HepG2 (cell line): Measurements from ENCODE around the gene TNFRSF21. TPM values are rescaled to one million over a fixed set of nuclear protein-coding genes. Genes with fewer than 3 reads are reported as not detected.

Experiments
- MAFG ChIP-seq: sonication (generic); formaldehyde crosslinking; IDR thresholded peaks from 2 replicates; pipeline ENCODE4 v1.5.1; 2020; ENCODE audit warnings: mild to moderate bottlenecking, missing genetic modification reagents
- RFXANK ChIP-seq: IDR thresholded peaks from 2 replicates; pipeline ENCODE4 v1.6.1; 2016
- SCMH1 ChIP-seq: sonication (generic); formaldehyde crosslinking; IDR thresholded peaks from 2 replicates; pipeline ENCODE4 v1.9.0; 2021; ENCODE audit warnings: missing genetic modification reagents, mild to moderate bottlenecking, borderline replicate concordance
- U2AF1 ChIP-seq: fragments of 200-400 bp; formaldehyde crosslinking; optimal IDR thresholded peaks from 2 replicates; pipeline ENCODE3; 2017; ENCODE audit warnings: mild to moderate bottlenecking, low read depth, low read length
- ZNF547 ChIP-seq: sonication (generic); formaldehyde crosslinking; IDR thresholded peaks from 2 replicates; pipeline ENCODE4 v1.5.1; 2020; ENCODE audit warnings: mild to moderate bottlenecking, missing genetic modification reagents
- ZNF598 ChIP-seq: sonication (generic); formaldehyde crosslinking; IDR thresholded peaks from 2 replicates; pipeline ENCODE4 v1.5.1; 2020; ENCODE audit warnings: mild to moderate bottlenecking, missing genetic modification reagents, borderline replicate concordance
- polyA plus RNA-seq, 8 experiments: library from polyadenylated mRNA; depleted of rRNA in 3 of 8; stranded (reverse) in 7 of 8; unstranded in 1 of 8; fragments of >200 nt; fragmentation: Illumina TruSeq in 4 of 8; extraction: Trizol in 4 of 8; gene quantifications; 2 replicates each; pipeline versions ENCODE4 v1.2.1 to v1.2.3, GENCODE V29; 2011 to 2016; ENCODE audit warnings: low read depth in 4 of 8, missing spikeins in 1 of 8, mixed read lengths in 1 of 8; ENCODE audit not compliant: insufficient read depth in 1 of 8
- total RNA-seq, 5 experiments: library from RNA; depleted of rRNA; stranded (reverse); fragments of >200 nt; fragmentation: Illumina TruSeq; extraction: Trizol; gene quantifications; 2 replicates each; pipeline ENCODE4 v1.2.3, GENCODE V29; 2016; ENCODE audit warnings: low read depth in 1 of 5
- TF ChIP-seq, protein P1 (sequence below): sonication (generic); formaldehyde crosslinking; IDR thresholded peaks from 2 replicates; pipeline ENCODE4 v1.4.0; 2020; ENCODE audit warnings: mild to moderate bottlenecking, missing genetic modification reagents
- TF ChIP-seq, protein P2 (sequence below): sonication (generic); formaldehyde crosslinking; IDR thresholded peaks from 2 replicates; pipeline ENCODE4 v1.4.0; 2020; ENCODE audit warnings: missing genetic modification reagents, borderline replicate concordance
- TF ChIP-seq, protein P3 (sequence below): sonication (generic); formaldehyde crosslinking; conservative IDR thresholded peaks from 2 replicates; pipeline ENCODE4 v1.8.0; 2022; ENCODE audit warnings: missing genetic modification reagents
- TF ChIP-seq, protein P4 (sequence below): sonication (generic); formaldehyde crosslinking; IDR thresholded peaks from 2 replicates; pipeline ENCODE4 v1.8.0; 2022; ENCODE audit warnings: missing genetic modification reagents, mild to moderate bottlenecking, moderate library complexity, borderline replicate concordance
- TF ChIP-seq, protein P5 (sequence below): sonication (generic); formaldehyde crosslinking; IDR thresholded peaks from 2 replicates; pipeline ENCODE4 v1.5.0; 2020; ENCODE audit warnings: missing genetic modification reagents
- TF ChIP-seq, protein P6 (sequence below): sonication (generic); formaldehyde crosslinking; IDR thresholded peaks from 2 replicates; pipeline ENCODE4 v1.8.0; 2022; ENCODE audit warnings: missing genetic modification reagents, low read depth, mild to moderate bottlenecking, borderline replicate concordance

Gene TNFRSF21
- total and polyA plus RNA-seq, 2 of the 13 experiments (the other 11 are each of a cell fraction or from before 2014, with no cell fraction given) = 24.8 to 46.3 TPM

DNA sequence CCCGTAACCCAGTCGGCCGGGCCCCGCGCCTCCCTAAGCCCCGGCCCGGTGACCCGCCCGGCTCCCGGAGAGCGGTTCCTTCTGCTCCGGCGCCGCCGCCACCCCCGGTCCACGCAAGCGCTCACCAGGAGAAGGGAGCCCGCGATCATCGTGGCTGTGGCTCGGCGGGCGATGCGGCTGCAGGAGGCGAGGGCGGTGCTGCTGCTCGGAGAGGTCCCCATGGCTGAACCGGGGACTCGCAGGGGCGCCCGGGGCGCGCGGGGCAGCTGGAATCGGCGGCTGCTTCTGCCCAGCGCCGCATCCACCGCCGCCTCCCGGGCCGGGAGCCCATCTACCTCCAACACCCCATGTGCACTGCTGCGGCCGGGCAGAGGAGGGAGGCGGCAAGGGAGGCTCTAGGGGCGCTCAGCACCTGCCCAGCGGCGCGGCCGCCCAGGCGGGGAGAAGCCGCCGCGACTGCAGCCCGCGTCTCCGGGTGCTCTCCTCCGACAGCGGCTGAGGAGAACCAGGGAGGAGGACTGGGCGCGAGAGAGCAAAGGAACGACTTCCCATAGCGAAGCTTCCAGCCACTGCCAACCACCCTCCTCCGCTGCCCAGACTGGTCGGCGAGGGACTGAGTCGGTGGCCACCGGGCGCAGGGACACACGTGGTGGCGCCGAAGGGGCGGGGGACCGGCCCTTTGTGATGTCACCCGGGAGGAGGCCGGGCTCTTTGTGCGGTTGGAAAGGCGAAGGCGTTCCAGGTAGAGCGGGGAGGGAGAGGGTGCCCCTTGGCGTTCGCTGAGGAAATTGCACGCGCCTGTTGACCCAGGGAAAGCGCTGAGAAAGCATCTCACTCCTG, at the start of gene TNFRSF21 (continued):
- TF ChIP-seq, protein P1, sequence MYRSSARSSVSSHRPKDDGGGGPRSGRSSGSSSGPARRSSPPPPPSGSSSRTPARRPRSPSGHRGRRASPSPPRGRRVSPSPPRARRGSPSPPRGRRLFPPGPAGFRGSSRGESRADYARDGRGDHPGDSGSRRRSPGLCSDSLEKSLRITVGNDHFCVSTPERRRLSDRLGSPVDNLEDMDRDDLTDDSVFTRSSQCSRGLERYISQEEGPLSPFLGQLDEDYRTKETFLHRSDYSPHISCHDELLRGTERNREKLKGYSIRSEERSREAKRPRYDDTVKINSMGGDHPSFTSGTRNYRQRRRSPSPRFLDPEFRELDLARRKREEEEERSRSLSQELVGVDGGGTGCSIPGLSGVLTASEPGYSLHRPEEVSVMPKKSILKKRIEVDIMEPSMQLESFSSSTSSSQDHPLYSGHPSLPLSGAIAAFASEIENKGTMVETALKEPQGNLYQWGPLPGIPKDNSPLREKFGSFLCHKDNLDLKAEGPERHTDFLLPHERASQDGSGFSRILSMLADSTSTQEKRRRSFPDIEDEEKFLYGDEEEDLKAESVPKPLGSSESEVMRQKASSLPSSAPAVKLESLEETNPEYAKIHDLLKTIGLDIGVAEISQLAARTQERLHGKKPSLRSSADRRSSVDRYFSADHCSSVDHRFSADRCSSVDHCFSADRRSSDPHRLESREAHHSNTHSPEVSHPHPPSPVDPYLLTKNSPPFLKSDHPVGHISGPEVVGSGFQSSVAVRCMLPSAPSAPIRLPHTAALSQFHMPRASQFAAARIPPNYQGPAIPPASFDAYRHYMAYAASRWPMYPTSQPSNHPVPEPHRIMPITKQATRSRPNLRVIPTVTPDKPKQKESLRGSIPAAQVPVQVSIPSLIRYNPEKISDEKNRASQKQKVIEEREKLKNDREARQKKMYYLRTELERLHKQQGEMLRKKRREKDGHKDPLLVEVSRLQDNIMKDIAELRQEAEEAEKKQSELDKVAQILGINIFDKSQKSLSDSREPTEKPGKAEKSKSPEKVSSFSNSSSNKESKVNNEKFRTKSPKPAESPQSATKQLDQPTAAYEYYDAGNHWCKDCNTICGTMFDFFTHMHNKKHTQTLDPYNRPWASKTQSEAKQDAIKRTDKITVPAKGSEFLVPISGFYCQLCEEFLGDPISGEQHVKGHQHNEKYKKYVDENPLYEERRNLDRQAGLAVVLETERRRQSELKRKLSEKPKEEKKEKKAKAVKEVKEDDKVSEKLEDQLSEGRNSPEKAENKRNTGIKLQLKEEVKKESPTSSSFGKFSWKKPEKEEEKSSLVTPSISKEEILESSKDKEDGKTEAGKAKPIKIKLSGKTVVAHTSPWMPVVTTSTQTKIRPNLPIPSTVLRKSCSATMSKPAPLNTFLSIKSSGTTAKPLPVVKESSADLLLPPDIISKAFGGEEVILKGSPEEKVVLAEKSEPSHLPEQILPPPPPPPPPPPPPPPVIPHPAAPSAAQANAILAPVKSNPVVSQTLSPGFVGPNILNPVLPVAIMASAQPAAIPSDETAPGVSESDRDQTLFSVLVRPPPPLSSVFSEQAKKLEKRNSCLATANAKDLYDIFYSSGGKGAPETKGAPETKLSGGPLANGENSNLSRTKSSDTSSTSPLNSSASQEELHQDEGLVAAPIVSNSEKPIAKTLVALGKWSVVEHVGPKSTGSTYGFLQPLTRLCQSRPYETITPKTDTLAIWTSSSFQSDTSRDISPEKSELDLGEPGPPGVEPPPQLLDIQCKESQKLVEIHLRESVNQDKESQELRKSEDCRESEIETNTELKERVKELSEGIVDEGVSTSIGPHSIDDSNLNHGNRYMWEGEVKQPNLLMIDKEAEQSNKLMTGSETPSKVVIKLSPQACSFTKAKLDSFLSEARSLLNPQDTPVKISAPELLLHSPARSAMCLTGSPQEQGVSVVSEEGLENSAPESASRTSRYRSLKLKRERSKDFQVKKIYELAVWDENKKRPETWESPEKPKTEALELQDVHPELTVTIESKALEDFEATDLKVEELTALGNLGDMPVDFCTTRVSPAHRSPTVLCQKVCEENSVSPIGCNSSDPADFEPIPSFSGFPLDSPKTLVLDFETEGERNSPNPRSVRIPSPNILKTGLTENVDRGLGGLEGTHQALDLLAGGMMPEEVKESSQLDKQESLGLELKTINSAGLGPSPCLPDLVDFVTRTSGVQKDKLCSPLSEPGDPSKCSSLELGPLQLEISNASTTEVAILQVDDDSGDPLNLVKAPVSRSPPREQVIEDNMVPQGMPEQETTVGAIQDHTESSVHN (CRISPR knock-in tag) = no peak
- peak; percentile 97 for TF ChIP-seq ZNF547 (CRISPR knock-in tag)
- TF ChIP-seq MAFG = no peak
- TF ChIP-seq, protein P2, sequence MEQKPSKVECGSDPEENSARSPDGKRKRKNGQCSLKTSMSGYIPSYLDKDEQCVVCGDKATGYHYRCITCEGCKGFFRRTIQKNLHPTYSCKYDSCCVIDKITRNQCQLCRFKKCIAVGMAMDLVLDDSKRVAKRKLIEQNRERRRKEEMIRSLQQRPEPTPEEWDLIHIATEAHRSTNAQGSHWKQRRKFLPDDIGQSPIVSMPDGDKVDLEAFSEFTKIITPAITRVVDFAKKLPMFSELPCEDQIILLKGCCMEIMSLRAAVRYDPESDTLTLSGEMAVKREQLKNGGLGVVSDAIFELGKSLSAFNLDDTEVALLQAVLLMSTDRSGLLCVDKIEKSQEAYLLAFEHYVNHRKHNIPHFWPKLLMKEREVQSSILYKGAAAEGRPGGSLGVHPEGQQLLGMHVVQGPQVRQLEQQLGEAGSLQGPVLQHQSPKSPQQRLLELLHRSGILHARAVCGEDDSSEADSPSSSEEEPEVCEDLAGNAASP = peak; percentile 86; the same call in 1 of the 2 replicates
- TF ChIP-seq, protein P3, sequence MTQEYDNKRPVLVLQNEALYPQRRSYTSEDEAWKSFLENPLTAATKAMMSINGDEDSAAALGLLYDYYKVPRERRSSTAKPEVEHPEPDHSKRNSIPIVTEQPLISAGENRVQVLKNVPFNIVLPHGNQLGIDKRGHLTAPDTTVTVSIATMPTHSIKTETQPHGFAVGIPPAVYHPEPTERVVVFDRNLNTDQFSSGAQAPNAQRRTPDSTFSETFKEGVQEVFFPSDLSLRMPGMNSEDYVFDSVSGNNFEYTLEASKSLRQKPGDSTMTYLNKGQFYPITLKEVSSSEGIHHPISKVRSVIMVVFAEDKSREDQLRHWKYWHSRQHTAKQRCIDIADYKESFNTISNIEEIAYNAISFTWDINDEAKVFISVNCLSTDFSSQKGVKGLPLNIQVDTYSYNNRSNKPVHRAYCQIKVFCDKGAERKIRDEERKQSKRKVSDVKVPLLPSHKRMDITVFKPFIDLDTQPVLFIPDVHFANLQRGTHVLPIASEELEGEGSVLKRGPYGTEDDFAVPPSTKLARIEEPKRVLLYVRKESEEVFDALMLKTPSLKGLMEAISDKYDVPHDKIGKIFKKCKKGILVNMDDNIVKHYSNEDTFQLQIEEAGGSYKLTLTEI (CRISPR knock-in tag) = no peak
- TF ChIP-seq, protein P4, sequence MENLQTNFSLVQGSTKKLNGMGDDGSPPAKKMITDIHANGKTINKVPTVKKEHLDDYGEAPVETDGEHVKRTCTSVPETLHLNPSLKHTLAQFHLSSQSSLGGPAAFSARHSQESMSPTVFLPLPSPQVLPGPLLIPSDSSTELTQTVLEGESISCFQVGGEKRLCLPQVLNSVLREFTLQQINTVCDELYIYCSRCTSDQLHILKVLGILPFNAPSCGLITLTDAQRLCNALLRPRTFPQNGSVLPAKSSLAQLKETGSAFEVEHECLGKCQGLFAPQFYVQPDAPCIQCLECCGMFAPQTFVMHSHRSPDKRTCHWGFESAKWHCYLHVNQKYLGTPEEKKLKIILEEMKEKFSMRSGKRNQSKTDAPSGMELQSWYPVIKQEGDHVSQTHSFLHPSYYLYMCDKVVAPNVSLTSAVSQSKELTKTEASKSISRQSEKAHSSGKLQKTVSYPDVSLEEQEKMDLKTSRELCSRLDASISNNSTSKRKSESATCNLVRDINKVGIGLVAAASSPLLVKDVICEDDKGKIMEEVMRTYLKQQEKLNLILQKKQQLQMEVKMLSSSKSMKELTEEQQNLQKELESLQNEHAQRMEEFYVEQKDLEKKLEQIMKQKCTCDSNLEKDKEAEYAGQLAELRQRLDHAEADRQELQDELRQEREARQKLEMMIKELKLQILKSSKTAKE (CRISPR knock-in tag) = peak; percentile 64; the same call in 1 of the 2 replicates
- no peak for TF ChIP-seq SCMH1 (CRISPR knock-in tag)
- peak; percentile 58 for TF ChIP-seq U2AF1
- TF ChIP-seq, protein P5, sequence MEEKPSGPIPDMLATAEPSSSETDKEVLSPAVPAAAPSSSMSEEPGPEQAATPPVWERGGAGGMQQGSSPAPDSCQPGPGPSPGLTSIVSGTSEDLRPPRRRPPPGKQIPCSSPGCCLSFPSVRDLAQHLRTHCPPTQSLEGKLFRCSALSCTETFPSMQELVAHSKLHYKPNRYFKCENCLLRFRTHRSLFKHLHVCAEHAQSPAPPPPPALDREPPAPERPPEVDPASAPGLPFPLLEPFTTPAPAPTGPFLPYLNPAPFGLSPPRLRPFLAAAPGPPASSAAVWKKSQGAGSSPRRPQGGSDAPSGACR = peak; percentile 62; the same call in 1 of the 2 replicates
- TF ChIP-seq, protein P6, sequence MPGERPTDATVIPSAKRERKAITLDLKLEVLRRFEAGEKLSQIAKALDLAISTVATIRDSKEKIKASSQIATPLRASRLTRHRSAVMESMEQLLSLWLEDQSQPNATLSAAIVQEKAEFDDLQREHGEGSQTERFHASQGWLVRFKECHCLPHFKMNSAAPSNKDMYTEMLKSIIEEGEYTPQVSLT (CRISPR knock-in tag) = 0 out of 2 replicates have a peak, but pooled peaks have one; percentile 92
- peak; percentile 91 for TF ChIP-seq RFXANK (CRISPR knock-in tag)
- TF ChIP-seq ZNF598 (CRISPR knock-in tag) = peak; percentile 96
